Measurements from ENCODE around the gene ZNF474. TPM values are rescaled to one million over a fixed set of nuclear protein-coding genes. Genes with fewer than 3 reads are reported as not detected.

ZNF474 gene
- total RNA-seq, 1 donor from 2014 or later, result not detected

Other genes starting within 250 kb of the ZNF474 start
- gene SRFBP1, start 167.6 kb upstream of the ZNF474 start, total RNA-seq, result 11.1 and 20.0 TPM in 2 replicates
- gene LOX, start 51.3 kb upstream of the ZNF474 start, total RNA-seq, result 29.6 and 75.4 TPM in 2 replicates
- gene SNCAIP, start 182.7 kb downstream of the ZNF474 start, total RNA-seq, result 10.7 and 160 TPM in 2 replicates

Measured in lung microvascular endothelial cell (primary cell).